GM12873 (cell line): Measurements from ENCODE around the gene PLCD3.

Source experiments
- CTCF ChIP-seq: IDR thresholded peaks from 2 replicates; pipeline ENCODE4 v1.5.1; 2012; ENCODE audit warnings: low read depth, mild to moderate bottlenecking, moderate library complexity, low read length, control low read depth; ENCODE audit not compliant: insufficient read depth; ENCODE audit errors: missing control alignments

Gene PLCD3

GRCh38 chr17:45170280-45170930 lies 38.1 kb upstream of the PLCD3 start:
- TF ChIP-seq CTCF = no peak

- no peak for TF ChIP-seq CTCF
These were observed 36.9 kb upstream of the PLCD3 start for GRCh38 chr17:45168991-45169752.

- no peak for TF ChIP-seq CTCF
These were observed 32.5 kb upstream of the PLCD3 start for GRCh38 chr17:45164734-45165269.

GRCh38 chr17:45162025-45162687 lies 29.8 kb upstream of the PLCD3 start:
- TF ChIP-seq CTCF = no peak

- TF ChIP-seq CTCF = no peak
These were observed 29.1 kb upstream of the PLCD3 start, which contains the start of gene HEXIM2 for GRCh38 chr17:45161288-45162024. TSS of gene HEXIM2 (plus strand) at chr17:45161875. CDS start at chr17:45162794, 919 bp downstream.

GRCh38 chr17:45160447-45161287 lies 28.4 kb upstream of the PLCD3 start:
- peak; percentile 7 for TF ChIP-seq CTCF
